Cortex of kidney (tissue), 1 donor: ENCODE results near the gene HOXC6.

Experiments
- DNase-seq: peaks from one replicate; lab custom pipeline; 2025; lab: John Stamatoyannopoulos, UW

Gene HOXC6

DNA sequence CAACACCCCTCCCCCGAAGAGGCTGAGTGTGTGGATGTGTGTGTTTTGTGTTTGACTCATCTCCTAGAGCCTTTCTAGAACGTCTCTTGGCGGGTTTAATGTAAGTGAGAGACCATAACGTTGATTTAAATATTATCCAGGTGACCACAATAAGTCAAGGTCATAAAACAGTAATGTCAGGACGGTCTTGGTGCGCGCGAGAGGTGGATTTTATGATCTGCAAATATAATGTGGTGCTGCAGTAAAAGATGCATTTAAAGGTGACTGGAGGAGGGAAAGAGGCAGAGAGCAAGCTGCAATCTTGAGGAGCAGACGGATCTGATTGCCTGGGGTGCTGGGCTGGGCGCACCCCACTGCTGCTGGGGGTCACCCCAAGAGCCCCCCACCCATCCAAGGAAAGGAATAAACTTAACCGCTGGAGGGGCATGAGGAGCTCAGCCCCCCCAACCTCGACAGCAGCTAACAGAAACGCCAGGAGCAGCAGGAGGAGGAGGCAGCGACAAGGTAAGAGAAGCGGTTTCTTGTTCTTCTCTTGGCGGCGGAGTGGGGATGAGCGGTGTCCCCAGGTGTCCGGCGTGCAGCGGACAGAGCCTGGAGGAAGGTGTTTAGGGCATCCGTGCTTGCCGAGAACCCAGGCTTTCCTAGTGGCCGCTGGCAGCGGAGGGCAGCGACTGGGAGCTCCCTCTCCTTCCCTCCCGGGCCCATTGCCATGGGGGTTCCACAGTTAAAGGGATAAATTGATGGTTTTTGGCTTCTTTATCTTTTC, 37.7 kb upstream of the HOXC6 start:
- DNase-seq = no peak

DNA sequence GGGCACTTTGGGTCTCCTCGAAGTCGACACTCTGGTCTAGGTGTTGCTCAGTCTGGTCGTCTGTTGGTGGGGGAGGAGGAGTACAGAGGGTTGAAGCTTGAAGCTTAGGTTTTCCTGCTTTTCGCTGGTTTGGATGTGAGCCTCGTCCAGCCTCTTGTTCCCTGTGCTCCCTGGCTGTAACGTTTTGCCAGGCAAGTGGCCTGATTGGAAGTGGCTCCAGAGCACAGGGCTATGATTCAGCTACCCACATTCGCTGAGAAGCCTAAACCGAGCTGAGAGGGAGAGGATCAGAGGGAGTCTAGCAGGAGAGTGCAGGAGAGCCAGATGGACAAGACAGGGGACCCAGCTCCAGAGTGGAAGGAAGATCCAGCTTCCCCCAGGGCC, 37.2 kb upstream of the HOXC6 start:
- DNase-seq = no peak

DNA sequence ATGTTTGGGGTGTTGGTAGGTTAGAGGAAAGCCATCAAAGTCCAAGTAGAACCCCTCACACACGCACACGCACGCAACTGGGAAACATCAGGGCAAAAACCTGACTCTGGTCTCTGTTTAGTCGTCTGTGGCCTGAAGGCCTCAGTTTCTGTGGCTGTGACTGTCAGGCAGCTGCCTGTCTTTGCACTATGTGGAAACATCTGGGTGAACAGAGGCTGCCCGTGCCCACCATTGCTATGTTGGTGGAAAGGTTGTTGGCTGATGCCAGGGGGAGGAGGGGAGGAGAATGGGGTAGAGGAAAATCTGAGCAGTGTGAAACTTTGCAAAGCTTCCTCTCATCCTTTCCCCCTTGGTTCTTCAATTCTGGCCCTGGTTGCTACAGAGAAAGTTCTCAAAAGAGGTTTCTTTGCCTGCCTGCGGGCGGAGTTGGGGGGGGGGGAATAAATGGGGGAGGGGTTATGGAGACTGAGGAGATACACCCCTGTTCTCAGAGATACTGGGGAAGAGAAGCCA, 35.8 kb upstream of the HOXC6 start:
- no peak for DNase-seq

DNA sequence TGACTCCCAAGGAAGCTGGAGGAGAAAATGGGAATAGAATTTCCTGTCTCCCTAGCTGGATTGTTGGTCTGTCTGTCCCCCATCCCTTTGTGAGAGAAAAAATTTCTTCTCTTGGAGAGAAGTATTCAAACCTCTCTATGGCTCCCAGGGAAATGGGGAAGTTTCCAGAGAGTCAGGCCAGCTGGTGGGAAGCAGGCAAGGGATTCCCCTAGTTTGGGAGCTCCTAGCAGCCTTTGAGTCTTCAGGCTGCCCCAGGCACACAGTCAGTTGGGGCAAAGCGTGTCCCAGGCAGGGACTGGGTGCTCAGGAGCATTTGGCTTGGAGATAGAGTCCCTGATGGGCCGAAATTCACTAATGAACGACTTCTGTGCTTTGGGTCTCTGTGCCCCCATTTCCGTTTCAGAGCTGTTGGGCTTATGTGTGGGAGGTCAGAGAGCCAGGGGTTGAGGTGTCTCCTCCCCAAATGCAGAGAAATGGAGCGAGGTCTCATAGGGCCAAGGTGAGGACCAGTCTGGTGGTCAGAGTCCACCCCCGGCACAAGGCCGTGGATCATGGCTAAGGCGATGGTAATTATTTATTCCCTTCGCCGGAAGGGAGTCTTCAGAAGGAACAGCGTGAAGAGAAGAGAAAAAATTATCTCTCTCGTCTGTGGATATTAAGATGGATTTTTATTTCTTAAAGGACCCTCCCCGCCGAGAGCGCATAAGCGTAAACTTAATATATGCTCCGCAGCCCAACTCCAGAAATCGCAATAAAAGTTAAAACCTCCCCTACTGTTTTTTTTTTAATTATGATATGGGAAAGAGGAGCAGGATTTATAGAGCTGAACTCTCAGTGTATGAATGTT, 34.9 kb upstream of the HOXC6 start:
- DNase-seq = no peak

DNA sequence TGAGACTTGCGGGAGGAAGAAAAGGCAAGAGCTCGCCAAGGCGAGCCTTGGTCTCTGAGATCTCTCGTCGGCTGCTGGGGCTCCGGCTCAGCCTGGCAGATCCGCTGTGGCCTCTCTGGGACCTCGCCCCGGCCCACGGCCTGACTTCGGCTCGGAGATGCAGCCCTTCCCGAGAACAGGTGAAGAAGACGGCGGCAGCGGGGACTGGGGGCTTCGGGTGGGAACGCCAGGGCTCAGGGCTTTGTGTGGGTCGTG, 34.3 kb upstream of the HOXC6 start:
- DNase-seq = no peak

DNA sequence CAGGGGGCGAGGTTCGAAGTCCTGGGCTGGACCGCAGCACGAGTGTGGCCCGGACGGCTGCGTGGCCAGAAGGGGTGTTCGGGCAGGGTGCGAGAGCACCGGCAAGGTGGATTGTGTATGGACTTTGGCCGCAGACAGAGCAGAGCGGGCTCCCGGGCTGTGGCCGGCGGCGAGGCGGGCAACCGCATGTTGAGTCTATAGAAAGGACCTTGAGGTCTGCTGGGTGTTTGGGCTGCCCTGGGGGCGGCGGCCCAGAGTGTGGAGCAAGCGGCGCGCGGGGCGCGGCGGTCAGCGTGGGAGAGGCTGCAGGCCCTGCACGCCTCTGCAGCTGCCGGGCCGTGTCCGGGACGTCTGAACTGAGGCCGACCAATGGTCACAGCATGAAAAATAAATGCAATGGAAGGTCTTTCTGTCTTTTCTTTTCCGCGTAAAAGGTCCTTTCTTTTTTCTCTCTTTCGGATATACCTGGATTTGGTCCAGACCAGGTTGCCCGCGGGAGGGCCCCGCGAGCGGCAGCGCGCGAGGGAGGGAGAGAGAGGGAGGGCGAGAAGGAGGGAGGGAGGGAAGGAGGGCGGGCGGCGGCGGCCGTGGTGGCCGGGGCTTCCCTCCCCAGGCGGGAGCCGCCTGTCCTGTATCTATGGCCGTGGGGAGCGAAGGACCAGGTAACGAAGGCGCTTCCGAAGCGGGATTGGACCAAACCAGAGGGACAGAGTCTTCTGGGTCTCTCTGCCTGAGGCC, 33.8 kb upstream of the HOXC6 start:
- DNase-seq = no peak

DNA sequence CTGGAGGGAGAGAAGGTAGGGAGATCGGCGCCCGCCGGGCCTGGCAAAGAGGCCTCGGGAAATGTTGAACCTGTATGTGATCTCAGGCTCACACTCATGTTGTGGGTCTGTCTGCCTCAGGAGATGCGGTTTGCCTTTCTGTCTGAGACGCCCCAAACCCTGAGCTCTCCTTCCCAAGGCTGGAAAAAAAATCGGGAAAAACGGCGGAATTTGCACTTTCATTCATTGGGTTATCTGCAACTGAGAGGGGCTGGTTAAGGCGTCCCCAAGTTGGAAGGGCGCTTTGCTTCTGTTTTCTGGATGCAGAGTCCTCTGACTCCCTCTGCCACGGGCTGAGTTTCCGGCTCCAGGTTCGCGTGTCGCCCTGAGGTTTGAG, 33.2 kb upstream of the HOXC6 start:
- no peak for DNase-seq

DNA sequence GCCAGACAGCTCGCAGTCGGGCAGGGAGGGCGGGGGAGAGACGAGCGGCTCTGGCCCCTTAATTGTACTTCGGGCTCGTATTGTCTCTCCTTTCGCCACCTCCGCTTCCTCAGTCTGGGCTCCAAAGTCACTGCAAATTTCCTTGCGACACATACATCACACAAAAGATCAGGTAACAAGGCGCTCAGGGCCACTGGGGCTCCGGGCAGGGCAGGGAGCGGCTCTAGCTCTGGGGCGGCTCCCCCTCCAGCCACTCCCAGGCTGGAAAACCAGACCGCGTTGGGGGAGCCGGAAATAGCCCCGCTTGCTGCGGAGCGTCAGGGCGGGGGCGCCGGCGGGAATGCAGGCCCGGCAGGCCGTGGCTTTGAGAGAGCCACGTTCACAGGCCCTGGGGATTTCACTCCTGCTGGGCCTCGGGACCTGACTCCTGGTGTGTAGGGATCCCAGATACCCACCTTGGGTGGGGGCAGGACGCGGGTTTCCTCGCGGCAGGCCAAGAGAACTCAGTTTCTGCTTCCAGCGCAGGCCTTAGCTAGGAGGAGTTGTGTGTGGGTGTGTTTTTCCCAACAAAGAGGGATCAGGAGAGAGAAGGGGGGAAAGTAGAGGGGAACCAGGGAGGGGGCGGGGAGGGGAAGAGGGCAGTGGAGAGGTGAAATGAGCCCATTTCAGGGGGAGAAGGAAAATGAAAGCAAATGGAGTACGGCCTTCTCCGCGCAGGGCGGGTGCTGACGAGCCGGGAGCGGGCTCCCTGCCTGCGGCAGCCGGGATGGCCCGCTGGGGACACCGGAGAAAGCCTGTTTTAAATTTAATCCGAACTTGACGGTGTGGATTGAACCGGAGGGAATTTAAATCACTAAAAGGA, 32.6 kb upstream of the HOXC6 start:
- no peak for DNase-seq

DNA sequence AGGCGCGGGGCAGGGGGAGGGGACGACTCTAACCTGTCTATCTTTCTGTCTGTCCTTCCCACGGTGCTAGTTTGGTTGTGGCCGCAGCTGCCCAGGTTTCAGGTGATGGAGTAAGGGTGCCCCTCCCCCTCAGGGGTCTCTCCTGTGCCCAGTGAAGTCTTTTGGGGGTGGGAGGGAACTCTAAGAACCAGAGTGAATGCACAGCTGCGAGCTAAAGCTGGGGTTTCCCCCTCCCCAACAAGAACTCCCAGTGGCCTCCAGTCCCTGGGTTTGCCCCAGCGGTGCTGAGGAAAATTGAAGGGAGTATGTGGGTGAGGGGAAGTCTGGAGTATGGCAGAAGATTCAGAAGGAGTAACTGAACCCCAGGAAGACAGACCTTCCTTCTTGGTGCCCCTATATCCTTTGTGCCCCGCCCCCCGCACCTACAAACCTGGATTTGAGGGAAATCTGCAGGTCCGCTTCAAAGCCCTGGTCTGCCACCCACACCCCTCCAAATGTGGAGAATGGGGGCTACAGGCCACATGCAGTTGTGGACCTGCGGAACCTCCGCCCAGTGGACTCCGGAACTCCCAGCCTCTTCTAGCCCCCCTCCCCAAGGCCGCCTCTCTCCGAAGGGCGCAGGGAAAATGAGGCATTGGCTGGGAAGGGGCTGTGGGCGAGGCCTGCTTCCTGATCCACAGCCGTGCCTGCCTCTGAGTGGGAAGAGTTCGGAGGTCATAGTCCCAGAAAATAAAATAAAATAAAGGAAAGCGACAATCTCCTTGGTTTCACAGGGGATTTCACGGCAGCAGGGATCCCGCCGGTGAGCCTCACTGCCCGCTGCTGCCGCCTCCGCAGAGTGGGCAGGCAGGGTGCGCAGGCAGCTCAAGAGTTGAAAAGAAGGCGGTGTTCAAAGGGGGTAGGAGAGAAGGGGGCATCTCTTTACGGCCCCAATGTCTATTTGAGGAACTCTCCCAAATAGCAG, 31.7 kb upstream of the HOXC6 start:
- DNase-seq = no peak

DNA sequence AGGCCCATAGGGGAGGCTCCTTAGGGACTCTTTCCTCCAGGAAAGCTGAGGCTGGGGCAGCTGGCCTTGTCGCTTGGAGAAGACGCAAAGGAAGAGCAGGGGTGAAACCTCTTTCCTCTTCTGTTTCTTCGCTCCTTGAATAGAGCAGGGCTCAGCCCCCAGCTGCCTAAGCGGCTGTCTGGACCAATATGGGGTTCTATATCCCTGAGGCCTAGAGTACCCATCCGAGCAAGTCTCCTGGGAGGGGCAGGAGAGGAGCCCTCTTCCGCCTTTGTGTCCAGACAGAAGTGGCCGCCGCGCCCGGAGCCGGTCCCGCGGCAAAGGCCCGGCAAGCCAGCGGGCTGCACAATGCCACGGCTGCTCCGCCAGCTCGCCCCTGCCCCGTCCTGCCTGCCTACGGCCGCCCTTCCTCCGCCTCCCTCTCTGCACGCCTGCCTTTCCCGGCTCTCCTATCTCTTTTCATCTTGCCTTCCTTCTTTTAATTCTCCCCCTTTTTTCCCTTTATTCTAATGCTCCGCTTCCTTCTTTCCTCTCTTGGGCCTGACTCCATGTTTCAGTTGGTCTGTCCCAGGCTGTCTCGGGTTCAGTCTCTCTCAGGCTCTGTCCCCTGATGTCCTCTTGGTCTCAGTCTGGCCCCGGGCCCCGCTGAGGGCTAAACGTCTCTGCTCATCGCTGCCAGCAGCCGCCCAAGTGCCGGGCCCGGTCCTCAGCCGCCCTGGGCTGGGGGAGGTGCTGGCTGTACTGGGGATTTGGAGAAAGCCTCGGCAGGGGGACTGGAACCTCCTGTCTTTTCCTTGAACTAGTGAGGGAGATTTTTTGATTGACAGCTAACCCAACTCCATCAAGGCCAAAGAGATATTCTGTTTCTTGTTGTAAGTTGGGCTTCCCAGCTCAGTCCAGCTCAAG, 30.8 kb upstream of the HOXC6 start:
- DNase-seq = no peak

DNA sequence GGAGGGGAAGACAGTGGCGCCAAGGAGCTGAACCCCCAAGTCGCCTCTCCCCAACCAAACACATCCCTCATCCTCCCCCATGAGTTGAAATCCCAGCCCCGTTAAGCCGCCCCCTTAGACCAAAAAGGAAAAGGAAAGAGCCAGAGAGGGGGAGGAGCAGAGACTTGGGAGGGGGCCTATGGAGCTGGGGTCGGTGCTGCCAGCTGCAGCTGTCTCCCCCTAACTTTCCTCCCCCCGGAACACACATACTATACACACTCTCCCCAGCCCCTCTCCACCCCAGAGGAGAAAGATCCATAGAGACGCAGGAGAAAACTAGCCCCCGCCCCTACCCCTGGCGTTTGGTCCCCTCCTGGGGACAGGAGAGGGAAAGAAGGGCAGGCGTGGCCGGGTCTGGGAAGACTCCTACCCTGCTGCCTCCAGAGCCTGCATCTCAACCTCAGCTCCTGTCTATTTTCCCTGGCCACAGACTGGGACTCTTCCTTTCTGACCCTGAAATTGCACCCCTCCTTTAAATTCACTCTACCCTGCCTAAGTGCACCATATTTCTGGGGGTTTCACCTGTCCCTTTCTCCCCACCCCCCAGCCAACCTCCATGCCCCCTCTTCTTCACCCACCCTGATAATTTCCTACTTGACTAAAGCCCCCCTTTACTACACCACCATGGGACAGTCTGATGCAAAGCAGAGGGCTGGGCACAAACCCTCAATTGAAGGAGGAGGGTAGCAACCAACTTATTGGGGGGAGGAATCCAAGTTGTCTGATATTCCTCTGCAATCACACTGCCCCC, 29.9 kb upstream of the HOXC6 start:
- no peak for DNase-seq

DNA sequence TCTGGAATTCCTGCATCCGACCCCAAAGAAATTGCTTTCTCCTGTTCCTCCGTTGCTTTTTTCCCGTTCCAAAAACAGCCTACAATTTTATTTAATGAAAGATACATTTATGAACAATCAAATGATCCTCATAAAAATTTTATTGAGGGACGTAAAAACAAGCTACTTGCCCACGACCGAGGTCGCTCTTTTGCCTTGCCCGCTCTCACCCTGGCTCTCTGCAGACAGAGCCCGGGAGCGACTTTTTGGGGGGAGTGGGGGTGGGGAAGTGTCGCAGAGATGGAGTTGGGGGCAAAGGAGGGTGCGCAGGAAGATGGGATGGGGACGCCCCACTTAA, 29.4 kb upstream of the HOXC6 start:
- no peak for DNase-seq

DNA sequence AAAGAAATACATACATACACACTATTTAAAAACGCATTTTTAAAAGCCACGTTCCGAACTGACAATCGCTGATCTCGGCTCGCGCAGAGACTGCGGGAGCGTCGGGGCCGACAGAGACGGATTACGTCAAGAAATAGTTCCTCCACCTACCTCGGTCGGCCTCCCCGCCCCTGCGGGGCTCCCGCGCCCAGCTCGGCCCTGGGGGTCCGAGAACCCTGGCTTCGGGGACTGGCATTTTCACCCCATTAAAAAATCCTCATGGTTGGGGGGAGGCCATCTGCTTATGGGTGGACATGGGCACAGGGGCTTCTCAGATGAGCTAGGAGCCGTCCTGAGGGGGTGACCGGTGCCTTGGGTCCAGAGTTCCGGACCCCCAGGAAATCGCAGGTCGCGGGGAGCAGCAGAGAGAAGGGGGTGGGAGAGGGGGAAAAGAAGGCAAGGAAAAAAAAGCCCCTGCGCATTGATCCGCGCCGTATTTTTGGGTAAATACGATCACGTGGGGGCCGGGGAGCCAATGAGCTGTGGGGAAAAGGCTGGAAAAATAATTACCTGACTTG, 28.6 kb upstream of the HOXC6 start:
- no peak for DNase-seq

DNA sequence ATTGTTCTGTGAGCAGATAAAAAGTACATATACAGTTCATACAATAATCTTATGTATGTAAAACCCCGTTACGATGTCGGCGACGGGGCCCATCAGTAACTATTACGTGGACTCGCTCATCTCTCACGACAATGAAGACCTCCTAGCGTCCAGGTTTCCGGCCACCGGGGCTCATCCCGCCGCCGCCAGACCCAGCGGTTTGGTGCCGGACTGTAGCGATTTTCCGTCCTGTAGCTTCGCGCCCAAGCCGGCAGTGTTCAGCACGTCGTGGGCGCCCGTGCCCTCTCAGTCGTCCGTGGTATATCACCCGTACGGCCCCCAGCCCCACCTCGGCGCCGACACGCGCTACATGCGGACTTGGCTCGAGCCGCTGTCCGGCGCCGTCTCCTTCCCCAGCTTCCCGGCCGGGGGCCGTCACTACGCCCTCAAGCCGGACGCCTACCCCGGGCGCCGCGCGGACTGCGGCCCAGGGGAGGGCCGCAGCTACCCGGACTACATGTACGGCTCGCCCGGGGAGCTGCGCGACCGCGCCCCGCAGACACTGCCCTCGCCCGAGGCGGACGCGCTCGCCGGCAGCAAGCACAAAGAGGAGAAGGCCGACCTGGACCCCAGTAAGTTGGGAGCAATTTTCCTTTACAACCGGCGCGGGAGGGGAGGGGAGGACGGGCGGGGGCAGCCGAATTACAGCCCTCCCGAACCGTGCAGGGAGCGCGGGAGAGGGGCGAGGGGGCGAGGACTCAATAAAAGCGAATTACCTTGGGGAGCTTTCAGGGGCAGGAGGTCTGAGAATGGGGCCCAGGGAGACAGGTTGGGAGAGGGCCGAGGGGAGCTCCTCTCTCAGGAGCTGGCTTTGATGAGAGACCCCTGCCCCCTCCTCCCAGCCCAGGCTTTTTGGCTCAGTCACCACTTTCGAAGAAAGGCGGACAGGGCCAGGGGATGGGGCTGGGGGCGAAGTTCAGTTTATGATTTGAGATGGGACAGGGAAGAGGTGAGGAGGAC, 27.8 kb upstream of the HOXC6 start, which contains the start of gene HOXC9:
Gene HOXC9 (plus strand): TSS at position 46 of the 999 bp plus-strand sequence. CDS start 28 bp downstream, at position 74.
- DNase-seq = no peak

DNA sequence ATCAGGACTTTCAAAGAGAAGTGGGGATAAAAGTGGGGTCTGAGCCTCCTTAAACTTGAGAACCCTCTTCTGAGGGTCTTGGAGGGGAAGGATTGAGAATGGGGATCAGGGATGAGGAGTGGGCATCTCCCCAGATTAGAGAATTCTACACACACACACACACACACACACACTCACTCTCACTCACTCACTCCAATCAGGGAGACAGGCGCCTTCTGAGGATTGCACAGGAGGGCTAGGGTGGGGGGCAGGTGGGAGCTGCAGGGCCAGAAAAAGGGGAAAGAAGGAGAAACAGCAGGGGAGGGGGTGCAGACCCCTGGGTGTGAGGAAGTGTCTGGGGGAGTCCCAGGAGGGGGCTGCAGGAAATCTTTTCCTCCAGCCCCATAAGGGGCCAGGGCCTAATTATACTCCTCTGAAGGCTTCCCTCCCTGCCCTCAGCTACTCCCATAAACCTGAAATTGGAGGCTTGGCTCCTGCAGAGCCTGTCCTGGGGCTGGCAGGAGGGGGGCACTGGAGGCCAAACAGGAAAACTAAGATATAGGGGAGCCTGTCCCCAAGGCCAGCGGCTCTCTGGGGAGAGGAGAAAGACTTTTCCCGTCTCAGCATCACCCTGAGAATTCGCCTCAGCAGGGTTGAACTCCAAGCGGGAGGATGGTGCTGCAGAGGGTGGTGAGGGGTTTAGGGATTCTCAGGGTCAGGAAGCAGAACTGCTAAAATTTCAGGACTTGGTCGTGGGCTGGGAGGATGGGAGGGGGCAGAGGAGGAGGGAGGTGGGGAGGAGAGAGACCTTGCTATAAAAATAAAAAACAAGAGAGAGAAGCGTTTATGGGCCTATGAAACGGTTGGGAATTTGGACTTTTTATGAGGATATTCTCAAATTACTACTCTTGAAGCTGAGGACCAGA, 26.7 kb upstream of the HOXC6 start:
- no peak for DNase-seq

DNA sequence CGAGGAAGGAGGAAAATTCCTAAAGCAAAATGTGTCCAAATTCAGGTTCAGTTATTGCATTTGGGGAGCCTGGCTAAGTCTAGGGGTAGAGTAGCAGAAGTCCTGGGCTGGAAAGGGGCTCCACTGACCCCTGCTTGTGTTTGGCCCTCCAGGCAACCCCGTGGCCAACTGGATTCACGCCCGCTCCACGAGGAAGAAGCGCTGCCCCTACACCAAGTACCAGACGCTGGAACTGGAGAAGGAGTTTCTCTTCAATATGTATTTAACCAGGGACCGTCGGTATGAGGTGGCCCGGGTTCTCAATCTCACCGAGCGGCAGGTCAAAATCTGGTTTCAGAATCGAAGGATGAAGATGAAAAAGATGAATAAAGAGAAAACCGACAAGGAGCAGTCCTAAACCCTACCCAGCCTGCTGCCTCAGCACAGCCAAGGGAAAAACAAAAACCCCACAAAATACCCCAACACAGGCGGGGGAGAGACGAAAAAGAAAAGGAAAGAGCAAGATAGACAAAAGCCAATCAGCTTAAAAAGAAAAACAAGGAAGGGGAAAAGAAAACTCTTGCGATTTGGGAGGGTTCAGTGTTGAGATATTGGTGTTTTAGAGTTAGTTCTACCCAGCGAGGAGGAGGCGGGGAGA, 25.8 kb upstream of the HOXC6 start:
- DNase-seq = no peak
